Mesodermal cell (in vitro differentiated cells): ENCODE results near the gene SRCAP.
A peak's percentile ranks its signal among the peaks of the same experiment; 100 is the strongest.

Source experiments
- H3K27ac ChIP-seq: 2 replicates; pipeline ENCODE4 v1.7.0; 2013; ENCODE audit warnings: mild to moderate bottlenecking, low read depth, low read length, moderate library complexity; ENCODE audit not compliant: severe bottlenecking
- H3K36me3 ChIP-seq: 2 replicates; pipeline ENCODE4 v1.7.1; 2013; ENCODE audit warnings: mild to moderate bottlenecking, low read length, moderate library complexity; ENCODE audit not compliant: control insufficient read depth, insufficient read depth
- H3K4me1 ChIP-seq: one replicate; pipeline ENCODE4 v1.7.1; 2013; ENCODE audit warnings: mild to moderate bottlenecking, low read length; ENCODE audit not compliant: insufficient read depth, control insufficient read depth, poor library complexity, severe bottlenecking
- H3K4me3 ChIP-seq: 2 replicates; pipeline ENCODE4 v1.7.0; 2013; ENCODE audit warnings: low read length, control low read depth, mild to moderate bottlenecking; ENCODE audit not compliant: insufficient read depth, poor library complexity, severe bottlenecking; ENCODE audit errors: extremely low read depth
- H3K9me3 ChIP-seq: 2 replicates; pipeline ENCODE4 v1.7.1; 2013; ENCODE audit warnings: mild to moderate bottlenecking, low read length, moderate library complexity; ENCODE audit not compliant: control insufficient read depth
- WGBS, 2 experiments: methylation state at CpG; one replicate each; pipeline ENCODE4 v1.1.5; 2013; ENCODE audit warnings: missing lambda C conversion rate in 2 of 2; ENCODE audit not compliant: insufficient coverage in 2 of 2; 5-methylcytosine and 5-hydroxymethylcytosine counted together

Gene SRCAP

GRCh38 chr16:30767767-30768465 is 68.9 kb downstream of the SRCAP start:
- WGBS, 2 experiments = 94 to 97% methylated on average over 7 to 16 of the region's 18 CpGs
- H3K36me3 ChIP-seq = peaks cover 100% of the 10 kb centered on the region

GRCh38 chr16:30768583-30769181 is 69.7 kb downstream of the SRCAP start:
- Histone ChIP-seq H3K4me3 (no peak overlapping the region), H3K9me3 (no peaks in the 10 kb centered on the region), H3K27ac (no peak overlapping the region), H3K4me1 (peaks cover 5% of the 10 kb centered on the region), H3K36me3 (peaks cover 98% of the 10 kb centered on the region)
- WGBS, 2 experiments = 96 to 98% methylated on average over 18 to 22 of the region's 23 CpGs

More at GRCh38 chr16:30767767-30768465, 68.9 kb downstream of the SRCAP start:
- no peak overlapping the region for H3K27ac ChIP-seq
- H3K9me3 ChIP-seq = no peaks in the 10 kb centered on the region
- H3K4me3 ChIP-seq = no peak overlapping the region
- peaks cover 13% of the 10 kb centered on the region for H3K4me1 ChIP-seq

- peaks cover 96% of the 10 kb centered on the region for H3K36me3 ChIP-seq
- H3K27ac ChIP-seq = no peak overlapping the region
- WGBS, 2 experiments = 93 to 99% methylated on average over 12 to 13 of the region's 17 CpGs
- H3K4me1 ChIP-seq = peaks cover 4% of the 10 kb centered on the region
- no peaks in the 10 kb centered on the region for H3K9me3 ChIP-seq
- H3K4me3 ChIP-seq = no peak overlapping the region
Measured at GRCh38 chr16:30769379-30770089, 70.6 kb downstream of the SRCAP start.

GRCh38 chr16:30771726-30772125 is 72.8 kb downstream of the SRCAP start:
- WGBS, 2 experiments = 97 to 98% methylated on average over 12 to 14 of the region's 14 CpGs
- Histone ChIP-seq H3K27ac (no peak overlapping the region), H3K36me3 (peaks cover 74% of the 10 kb centered on the region), H3K4me1 (peaks cover 10% of the 10 kb centered on the region), H3K4me3 (no peak overlapping the region), H3K9me3 (no peaks in the 10 kb centered on the region)

DNA sequence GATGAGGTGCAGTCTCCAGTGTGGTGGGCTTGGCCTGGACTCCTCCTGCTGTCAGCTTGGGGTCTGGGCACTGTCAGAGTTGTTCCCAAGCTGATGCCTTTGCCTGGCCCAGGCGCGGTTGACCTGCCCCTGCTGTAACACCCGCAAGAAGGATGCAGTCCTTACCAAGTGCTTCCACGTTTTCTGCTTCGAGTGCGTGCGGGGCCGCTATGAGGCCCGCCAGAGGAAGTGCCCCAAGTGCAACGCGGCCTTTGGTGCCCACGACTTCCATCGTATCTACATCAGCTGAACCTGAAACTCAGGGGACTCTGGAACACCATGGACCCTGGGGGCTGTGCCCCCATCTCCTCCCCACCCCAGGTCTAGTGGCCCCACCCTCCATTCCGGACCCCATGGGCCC is 74.9 kb downstream of the SRCAP start:
- Histone ChIP-seq H3K4me1 (peaks cover 17% of the 10 kb centered on the region), H3K4me3 (no peak overlapping the region), H3K9me3 (no peaks in the 10 kb centered on the region), H3K27ac (no peak overlapping the region), H3K36me3 (peaks cover 53% of the 10 kb centered on the region)
- 96% methylated on average over 13 of the region's 14 CpGs for WGBS, 2 experiments

GRCh38 chr16:30774367-30775130 is 75.6 kb downstream of the SRCAP start:
- H3K4me3 ChIP-seq = peak overlapping the region; percentile 66
- no peaks in the 10 kb centered on the region for H3K9me3 ChIP-seq
- 78 to 79% methylated on average over 5 to 8 of the region's 8 CpGs for WGBS, 2 experiments
- peaks cover 53% of the 10 kb centered on the region for H3K36me3 ChIP-seq
- peaks cover 17% of the 10 kb centered on the region for H3K4me1 ChIP-seq
- H3K27ac ChIP-seq = peak overlapping the region; percentile 96

DNA sequence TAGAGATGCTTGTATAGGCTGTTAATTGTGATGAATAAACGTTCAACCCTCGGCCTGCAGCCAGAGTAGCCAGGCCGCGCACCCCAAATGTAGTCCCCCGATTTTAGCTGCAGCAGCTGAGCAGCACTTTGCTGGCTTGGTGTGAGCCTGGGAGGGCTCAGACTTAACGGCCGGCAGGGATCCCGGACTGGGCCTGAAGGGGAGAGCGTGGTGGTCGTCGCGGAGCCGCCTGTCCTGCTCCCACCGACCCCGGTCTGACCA is 76.1 kb downstream of the SRCAP start:
- Histone ChIP-seq H3K4me3 (peak overlapping the region; percentile 66), H3K4me1 (peaks cover 17% of the 10 kb centered on the region), H3K9me3 (no peaks in the 10 kb centered on the region), H3K27ac (peak overlapping the region; percentile 96), H3K36me3 (peaks cover 53% of the 10 kb centered on the region)
- 28 to 29% methylated on average over 15 of the region's 15 CpGs for WGBS, 2 experiments

GRCh38 chr16:30775392-30776188 is 76.6 kb downstream of the SRCAP start:
- H3K4me3 ChIP-seq = peak overlapping the region; percentile 66
- no peaks in the 10 kb centered on the region for H3K9me3 ChIP-seq
- peak overlapping the region; percentile 96 for H3K27ac ChIP-seq
- WGBS, 2 experiments = 0 to 1% methylated on average over 75 to 76 of the region's 81 CpGs
- H3K36me3 ChIP-seq = peaks cover 53% of the 10 kb centered on the region
- H3K4me1 ChIP-seq = peaks cover 17% of the 10 kb centered on the region

DNA sequence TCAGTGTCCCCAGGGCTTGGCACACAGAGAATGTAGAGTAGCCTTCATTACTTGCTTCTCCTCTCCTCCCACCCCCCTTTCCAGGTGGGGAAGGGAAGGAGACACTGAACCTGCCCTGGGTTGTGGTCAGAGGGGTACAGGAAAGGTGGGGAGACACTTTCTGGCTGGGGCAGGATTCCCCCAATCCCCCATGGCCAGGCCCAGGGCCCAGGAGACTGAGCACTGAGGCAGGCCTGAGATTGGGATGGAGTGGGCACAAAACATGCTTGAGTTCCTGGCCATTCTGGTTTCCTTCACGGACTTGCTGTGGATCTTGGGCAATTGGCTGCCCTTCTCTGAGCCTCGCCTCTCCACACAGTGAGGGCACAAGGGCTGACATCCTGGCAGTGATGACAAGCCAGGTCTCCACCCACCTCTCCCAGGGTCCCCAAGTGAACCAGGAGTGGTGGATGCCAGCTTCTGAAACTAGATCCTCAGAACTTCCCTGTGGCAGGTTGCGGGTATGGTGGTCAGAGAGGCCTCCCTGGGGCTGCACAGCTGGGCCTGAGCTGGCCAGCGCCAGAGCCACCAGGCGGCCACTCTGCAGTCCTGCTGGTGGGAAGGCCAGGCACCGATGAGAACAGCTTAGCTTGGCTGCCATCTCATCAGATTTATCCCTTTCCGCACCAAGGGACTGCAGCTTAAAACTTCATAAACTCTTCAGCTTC is 78.8 kb downstream of the SRCAP start:
- WGBS, 2 experiments = 93% methylated on average over 4 to 6 of the region's 7 CpGs
- Histone ChIP-seq H3K36me3 (peaks cover 50% of the 10 kb centered on the region), H3K9me3 (no peaks in the 10 kb centered on the region), H3K4me3 (no peak overlapping the region), H3K27ac (peak overlapping the region; percentile 10), H3K4me1 (peaks cover 17% of the 10 kb centered on the region)
